ENCODE data around the gene AIMP2.

- TF ChIP-seq CTCF (optimal IDR thresholded peaks at IDR 0.05 in 1 of 3, IDR thresholded peaks at IDR 0.05 in 1 of 3, conservative IDR thresholded peaks at IDR 0.05 in 1 of 3; ENCODE audit: extremely low read depth in 1 of 3, insufficient read depth in 2 of 3, low read length in 3 of 3) (no peak), EZH2 (IDR thresholded peaks at IDR 0.05; ENCODE audit: low read length) (no peak)
Observed at GRCh38 chr7:6057316-6058129, 48.5 kb downstream of the AIMP2 start.
